Measurements from ENCODE around the gene INSIG1. TPM values are rescaled to one million over a fixed set of nuclear protein-coding genes. Genes with fewer than 3 reads are reported as not detected.
A peak's percentile ranks its signal among the peaks of the same experiment; 100 is the strongest.

INSIG1 gene
- polyA plus RNA-seq, 3 donors, result 37.1 to 85.6 (median 39.6) TPM

- H3K9me3 ChIP-seq (replicated peaks in 1 of 2; ENCODE audit: control insufficient read depth in 1 of 2, insufficient read depth in 1 of 2, low read length in 2 of 2), result no peaks in the 10 kb centered on the region
- H3K27ac ChIP-seq (ENCODE audit: low read depth in 1 of 2, low read length in 2 of 2), result no peak overlapping the region
- H3K4me3 ChIP-seq (replicated peaks in 1 of 3; ENCODE audit: low read depth in 2 of 3, low read length in 3 of 3), result no peak overlapping the region
- no peaks in the 10 kb centered on the region for H3K79me2 ChIP-seq (ENCODE audit: insufficient read depth, low read length)
- no peaks in the 10 kb centered on the region for H4K20me1 ChIP-seq (ENCODE audit: insufficient read depth, low read length)
- H3K9ac ChIP-seq (ENCODE audit: insufficient read depth, low read length, poor library complexity, severe bottlenecking), result no peak overlapping the region
- intact Hi-C loops (cut with micrococcal nuclease), result no loop called here
- H2AFZ ChIP-seq (ENCODE audit: insufficient read depth, low read depth, low read length, poor library complexity, severe bottlenecking), result no peak overlapping the region
- Mint-ChIP-seq H3K27me3 (ENCODE audit: low read depth in 3 of 3) (peaks cover 4 to 9% (median 5%) of the 10 kb centered on the region in 3 donors), H3K36me3 (no peaks in the 10 kb centered on the region), H3K4me1 (peaks cover 20% of the 10 kb centered on the region), H3K9me3 (peaks cover 0 to 8% (median 2%) of the 10 kb centered on the region in 7 donors), H3K27ac (no peak overlapping the region), H3K4me3 (no peak overlapping the region)
- peaks cover 22 to 26% of the 10 kb centered on the region in 2 donors for H3K4me1 ChIP-seq (ENCODE audit: control insufficient read depth in 1 of 2, insufficient read depth in 2 of 2, low read length in 2 of 2)
- no peaks in the 10 kb centered on the region for H3K36me3 ChIP-seq (replicated peaks in 1 of 2; ENCODE audit: control insufficient read depth in 1 of 2, insufficient read depth in 2 of 2, low read length in 2 of 2)
- no peak for TF ChIP-seq CTCF (IDR thresholded peaks at IDR 0.05)
- 80% methylated on average over 7 of the region's 9 CpGs for WGBS (ENCODE audit: insufficient coverage)
- DNase-seq, result no peak
- H3K27me3 ChIP-seq (ENCODE audit: control insufficient read depth in 2 of 2, insufficient read depth in 2 of 2, low read length in 2 of 2), result peaks cover 0 to 14% of the 10 kb centered on the region in 2 donors
- no peak overlapping the region for H3K4me2 ChIP-seq (replicated peaks; ENCODE audit: extremely low read depth, low read length, poor library complexity, severe bottlenecking)
These were observed 55.7 kb downstream of the INSIG1 start for GRCh38 chr7:155353256-155353897.

GRCh38 chr7:155354371-155355048 is 56.8 kb downstream of the INSIG1 start:
- no peak for TF ChIP-seq CTCF (IDR thresholded peaks at IDR 0.05)
- Histone ChIP-seq H3K4me2 (replicated peaks; ENCODE audit: extremely low read depth, low read length, poor library complexity, severe bottlenecking) (no peak overlapping the region), H2AFZ (ENCODE audit: insufficient read depth, low read depth, low read length, poor library complexity, severe bottlenecking) (no peak overlapping the region), H3K27me3 (ENCODE audit: control insufficient read depth in 2 of 2, insufficient read depth in 2 of 2, low read length in 2 of 2) (peaks cover 0 to 7% of the 10 kb centered on the region in 2 donors), H3K36me3 (replicated peaks in 1 of 2; ENCODE audit: control insufficient read depth in 1 of 2, insufficient read depth in 2 of 2, low read length in 2 of 2) (no peaks in the 10 kb centered on the region), H3K27ac (ENCODE audit: low read depth in 1 of 2, low read length in 2 of 2) (no peak overlapping the region), H3K9ac (ENCODE audit: insufficient read depth, low read length, poor library complexity, severe bottlenecking) (no peak overlapping the region), H3K9me3 (replicated peaks in 1 of 2; ENCODE audit: control insufficient read depth in 1 of 2, insufficient read depth in 1 of 2, low read length in 2 of 2) (no peaks in the 10 kb centered on the region), H3K4me3 (replicated peaks in 1 of 3; ENCODE audit: low read depth in 2 of 3, low read length in 3 of 3) (no peak overlapping the region), H3K4me1 (ENCODE audit: control insufficient read depth in 1 of 2, insufficient read depth in 2 of 2, low read length in 2 of 2) (peaks cover 32 to 37% of the 10 kb centered on the region in 2 donors), H4K20me1 (ENCODE audit: insufficient read depth, low read length) (no peaks in the 10 kb centered on the region), H3K79me2 (ENCODE audit: insufficient read depth, low read length) (no peaks in the 10 kb centered on the region)
- peaks cover 5 to 9% (median 8%) of the 10 kb centered on the region in 3 donors for H3K27me3 Mint-ChIP-seq (ENCODE audit: low read depth in 3 of 3)
- peaks cover 31% of the 10 kb centered on the region for H3K4me1 Mint-ChIP-seq
- no peak for DNase-seq
- H3K36me3 Mint-ChIP-seq, result no peaks in the 10 kb centered on the region
- H3K27ac Mint-ChIP-seq, result no peak overlapping the region
- H3K9me3 Mint-ChIP-seq, result peaks cover 0 to 8% (median 2%) of the 10 kb centered on the region in 7 donors
- whole genome bisulfite sequencing (ENCODE audit: insufficient coverage), result 74% methylated on average over 13 of the region's 20 CpGs
- peak overlapping the region in 1 of 2 donors; percentile 11 for H3K4me3 Mint-ChIP-seq
- intact Hi-C loops (cut with micrococcal nuclease), result loop anchor here in 1 of 2 donors (5.0 kb wide), 2 partner anchors 62 to 147 kb away; no protein-coding TSS in a partner anchor

Measured in CD14-positive monocyte (primary cell).